CD4-positive, alpha-beta memory T cell (primary cell): ENCODE measurements around the gene SLC4A1. TPM values are rescaled to one million over a fixed set of nuclear protein-coding genes. Genes with fewer than 3 reads are reported as not detected.

Experiments
- CTCF ChIA-PET: fragments of 350-600 bp; sonication (Branson Sonifier 250); formaldehyde crosslinking; loops from one replicate; lab custom pipeline; 2021; ENCODE audit warnings: inconsistent platforms; ENCODE audit not compliant: partially characterized antibody; lab: Charles Lee
- POLR2A ChIA-PET: fragments of 350-600 bp; sonication (Branson Sonifier 250); formaldehyde crosslinking; loops from one replicate; lab custom pipeline; 2021; ENCODE audit not compliant: partially characterized antibody; lab: Charles Lee
- DNase-seq, 5 donors: peaks; one replicate each; pipeline versions ENCODE4 v3.0.0 to v3.0.0-alpha.2; 2020 to 2022; ENCODE audit warnings: mixed read lengths in 1 of 5
- H3K27ac ChIP-seq: one replicate; pipeline ENCODE4 v1.7.0; 2013; ENCODE audit warnings: low read depth, low read length
- H3K27me3 ChIP-seq: 2 replicates; pipeline ENCODE4 v1.7.0; 2013; ENCODE audit warnings: mild to moderate bottlenecking, low read length, moderate library complexity; ENCODE audit not compliant: insufficient read depth
- H3K36me3 ChIP-seq: 2 replicates; pipeline ENCODE4 v1.7.0; 2013; ENCODE audit warnings: mild to moderate bottlenecking, low read length, moderate library complexity; ENCODE audit not compliant: insufficient read depth
- H3K4me1 ChIP-seq: 2 replicates; pipeline ENCODE4 v1.7.0; 2013; ENCODE audit warnings: mild to moderate bottlenecking, low read length, moderate library complexity; ENCODE audit not compliant: insufficient read depth
- H3K4me3 ChIP-seq, 2 donors: one replicate each; pipeline ENCODE4 v1.7.0; 2013; ENCODE audit warnings: low read length in 2 of 2, mild to moderate bottlenecking in 1 of 2
- H3K9me3 ChIP-seq, 2 donors: one replicate each; pipeline ENCODE4 v1.7.0; 2013; ENCODE audit warnings: low read length in 2 of 2, control low read depth in 1 of 2; ENCODE audit not compliant: control insufficient read depth in 1 of 2
- H3K27ac Mint-ChIP-seq, 7 donors: one replicate each; pipeline ENCODE4 v1.8.0; 2020 to 2021; ENCODE audit warnings: mixed read lengths in 7 of 7, mild to moderate bottlenecking in 6 of 7, inconsistent platforms in 3 of 7, moderate library complexity in 3 of 7
- H3K27me3 Mint-ChIP-seq, 2 donors: one replicate each; pipeline ENCODE4 v1.8.0; 2020 to 2021; ENCODE audit warnings: mixed read lengths in 2 of 2
- H3K36me3 Mint-ChIP-seq, 2 donors: one replicate each; pipeline ENCODE4 v1.8.0; 2020 to 2021; ENCODE audit warnings: mixed read lengths in 2 of 2, inconsistent platforms in 1 of 2, mild to moderate bottlenecking in 1 of 2
- H3K4me1 Mint-ChIP-seq, 4 donors: one replicate each; pipeline ENCODE4 v1.8.0; 2020 to 2021; ENCODE audit warnings: mixed read lengths in 4 of 4, mild to moderate bottlenecking in 1 of 4
- H3K4me3 Mint-ChIP-seq, 8 donors: one replicate each; pipeline ENCODE4 v1.8.0; 2020 to 2021; ENCODE audit warnings: mixed read lengths in 8 of 8, mild to moderate bottlenecking in 7 of 8, moderate library complexity in 6 of 8, inconsistent platforms in 3 of 8
- H3K9me3 Mint-ChIP-seq, 8 donors: one replicate each; pipeline ENCODE4 v1.8.0; 2020 to 2021; ENCODE audit warnings: mixed read lengths in 8 of 8, mild to moderate bottlenecking in 5 of 8, inconsistent platforms in 3 of 8, moderate library complexity in 1 of 8
- intact Hi-C: fragments of 100-400 bp; cut with micrococcal nuclease; formaldehyde crosslinking; loops from one replicate; pipeline ENCODE4 v1.15.1; 2023
- polyA plus RNA-seq, 2 donors: library from polyadenylated mRNA; unstranded; fragments of 300-500 nt; fragmentation: Illumina TruSeq; gene quantifications; one replicate each; pipeline ENCODE4 v1.2.3, GENCODE V29; 2021
- total RNA-seq, 2 experiments: library from RNA; stranded (reverse); gene quantifications; one replicate each; pipeline ENCODE4 v1.2.3, GENCODE V29; 2021

SLC4A1 gene
- total and polyA plus RNA-seq, 4 experiments from 2014 or later: not detected

- peak within 1 kb of the TSS in 2 of 7 donors; percentile 43 to 50 for H3K27ac Mint-ChIP-seq
- no peaks in the 10 kb centered on the region for H3K9me3 ChIP-seq
- CTCF ChIA-PET: interaction anchor here (2.3 to 3.8 kb wide), 2 partner anchors 23 to 98 kb away, joined by 7 to 11 read pairs; no protein-coding TSS in a partner anchor
- H3K9me3 Mint-ChIP-seq: no peaks in the 10 kb centered on the region
- H3K4me3 Mint-ChIP-seq: peak within 1 kb of the TSS; percentile 19 to 80 (median 58)
- peaks cover 0 to 26% (median 19%) of the 10 kb centered on the region in 4 donors for H3K4me1 Mint-ChIP-seq
- intact Hi-C loops: loop anchor here (1.0 kb wide), 2 partner anchors 16 to 90 kb away; partner anchors contain the start of gene SLC25A39
- H3K4me3 ChIP-seq: no peak within 1 kb of the TSS
- POLR2A ChIA-PET: interaction anchor here (1.0 to 2.8 kb wide), 7 partner anchors 17 to 92 kb away, joined by 3 to 13 read pairs (median 4); partner anchors contain the start of genes SLC25A39 and UBTF
- DNase-seq: peak; percentile 81 to 85 (median 82)
- no peaks in the 10 kb centered on the region for H3K36me3 Mint-ChIP-seq
- H3K27me3 Mint-ChIP-seq: peaks cover 10 to 32% of the 10 kb centered on the region in 2 donors
- no peaks in the 10 kb centered on the region for H3K36me3 ChIP-seq
- H3K4me1 ChIP-seq: peaks cover 16% of the 10 kb centered on the region
- no peak within 1 kb of the TSS for H3K27ac ChIP-seq
- peaks cover 3% of the 10 kb centered on the region for H3K27me3 ChIP-seq
These were observed 40.4 kb upstream of the SLC4A1 start, which contains the start of gene RUNDC3A for GRCh38 chr17:44308320-44308818. TSS of gene RUNDC3A (plus strand) at chr17:44308601. CDS start at chr17:44308833, 232 bp downstream.

GRCh38 chr17:44307387-44308186 is 39.7 kb upstream of the SLC4A1 start:
- H3K4me1 ChIP-seq: peaks cover 16% of the 10 kb centered on the region
- H3K27me3 Mint-ChIP-seq: peaks cover 12 to 28% of the 10 kb centered on the region in 2 donors
- no peaks in the 10 kb centered on the region for H3K9me3 Mint-ChIP-seq
- ChIA-PET CTCF (no interaction called here), POLR2A (interaction anchor here (1.0 to 2.8 kb wide), 6 partner anchors 17 to 91 kb away, joined by 3 to 13 read pairs (median 4); partner anchors contain the start of gene SLC25A39)
- H3K27me3 ChIP-seq: peaks cover 3% of the 10 kb centered on the region
- H3K27ac ChIP-seq: no peak overlapping the region
- no peaks in the 10 kb centered on the region for H3K36me3 ChIP-seq
- peaks cover 0 to 26% (median 19%) of the 10 kb centered on the region in 4 donors for H3K4me1 Mint-ChIP-seq
- no peak overlapping the region for H3K4me3 ChIP-seq
- DNase-seq: peak in 1 of 5 donors; percentile 26
- peak overlapping the region in 6 of 8 donors; percentile 3 to 51 (median 22) for H3K4me3 Mint-ChIP-seq
- no peaks in the 10 kb centered on the region for H3K36me3 Mint-ChIP-seq
- H3K27ac Mint-ChIP-seq: peak overlapping the region in 3 of 7 donors; percentile 24 to 58 (median 43)
- no peaks in the 10 kb centered on the region for H3K9me3 ChIP-seq
- intact Hi-C loops: loop anchor here (1.0 kb wide), 2 partner anchors 17 to 89 kb away; partner anchors contain the start of gene SLC25A39

GRCh38 chr17:44304651-44305050 is 36.7 kb upstream of the SLC4A1 start:
- Mint-ChIP-seq H3K36me3 (no peaks in the 10 kb centered on the region), H3K4me3 (no peak overlapping the region), H3K27ac (no peak overlapping the region), H3K4me1 (peaks cover 0 to 21% (median 17%) of the 10 kb centered on the region in 4 donors), H3K27me3 (peaks cover 8 to 25% of the 10 kb centered on the region in 2 donors), H3K9me3 (no peaks in the 10 kb centered on the region)
- ChIA-PET CTCF (no interaction called here), POLR2A (no interaction called here)
- Histone ChIP-seq H3K27me3 (peaks cover 3% of the 10 kb centered on the region), H3K4me3 (no peak overlapping the region), H3K36me3 (no peaks in the 10 kb centered on the region), H3K9me3 (no peaks in the 10 kb centered on the region), H3K4me1 (peaks cover 16% of the 10 kb centered on the region), H3K27ac (no peak overlapping the region)
- no peak for DNase-seq
- intact Hi-C loops: no loop called here

DNA sequence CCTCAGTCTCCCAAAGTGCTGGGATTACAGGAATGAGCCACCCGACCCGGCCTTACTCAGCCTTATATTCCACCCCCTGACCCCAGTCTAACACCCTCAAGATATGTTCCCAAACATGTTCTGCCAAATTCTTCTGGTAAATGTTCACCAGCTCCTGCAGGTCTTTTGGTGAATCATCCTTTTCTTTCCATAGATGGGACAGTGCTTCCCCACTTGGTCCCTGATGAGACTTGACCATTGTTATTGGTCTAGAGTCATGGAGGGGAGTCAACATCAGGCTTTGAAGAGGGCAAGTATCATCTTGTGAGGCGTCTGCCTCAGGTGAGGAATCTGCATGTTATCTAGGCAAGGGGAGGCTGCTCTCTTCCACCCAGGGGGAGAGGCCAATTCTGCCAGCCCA is 30.0 kb upstream of the SLC4A1 start:
- CTCF ChIA-PET: no interaction called here
- no peak overlapping the region for H3K27ac Mint-ChIP-seq

DNA sequence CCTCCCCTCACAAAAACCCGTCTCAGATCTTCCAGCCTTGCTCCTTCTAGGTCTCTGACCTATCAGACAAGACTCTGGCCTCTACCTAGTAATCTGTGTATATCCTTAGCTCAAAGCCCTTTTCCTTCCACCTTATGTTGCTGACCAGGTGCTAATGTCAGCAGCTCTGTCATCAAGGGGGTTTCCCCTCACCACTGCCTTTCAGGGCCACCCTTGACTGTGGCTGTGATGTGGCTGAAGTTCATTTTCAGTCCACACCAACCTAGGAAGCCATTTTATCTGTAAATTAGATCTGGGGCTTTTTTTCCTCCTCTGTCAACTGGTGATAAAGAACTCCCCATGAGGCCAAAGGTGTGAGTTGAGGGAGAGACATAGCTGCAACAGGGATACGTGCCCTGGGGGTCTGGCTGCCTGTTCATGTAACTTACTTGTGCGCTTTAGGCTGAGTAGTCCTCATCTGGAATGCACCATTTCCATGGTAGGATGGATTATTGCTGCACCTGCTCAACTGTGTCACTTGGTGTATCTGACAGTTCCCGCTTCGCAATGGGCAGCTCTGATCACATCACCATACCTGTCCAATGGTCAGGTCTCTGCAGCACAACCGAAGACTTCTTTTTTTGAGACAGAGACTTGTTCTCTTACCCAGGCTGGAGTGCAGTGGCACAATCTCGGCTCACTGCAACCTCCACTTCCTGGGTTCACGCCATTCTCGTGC is 25.7 kb upstream of the SLC4A1 start:
- no peak overlapping the region for H3K27ac Mint-ChIP-seq
- DNase-seq: no peak
- ChIA-PET POLR2A (no interaction called here), CTCF (no interaction called here)
- Histone ChIP-seq H3K36me3 (no peaks in the 10 kb centered on the region), H3K27ac (no peak overlapping the region), H3K4me3 (no peak overlapping the region), H3K27me3 (no peaks in the 10 kb centered on the region), H3K9me3 (no peaks in the 10 kb centered on the region), H3K4me1 (no peaks in the 10 kb centered on the region)
- no peaks in the 10 kb centered on the region for H3K4me1 Mint-ChIP-seq
- H3K9me3 Mint-ChIP-seq: no peaks in the 10 kb centered on the region
- intact Hi-C loops: no loop called here
- H3K4me3 Mint-ChIP-seq: no peak overlapping the region
- H3K27me3 Mint-ChIP-seq: peaks cover 4 to 14% of the 10 kb centered on the region in 2 donors
- H3K36me3 Mint-ChIP-seq: no peaks in the 10 kb centered on the region

More for the DNA sequence above, 30.0 kb upstream of the SLC4A1 start:
- Histone ChIP-seq H3K36me3 (no peaks in the 10 kb centered on the region), H3K4me3 (no peak overlapping the region), H3K9me3 (no peaks in the 10 kb centered on the region), H3K4me1 (no peaks in the 10 kb centered on the region), H3K27ac (no peak overlapping the region), H3K27me3 (no peaks in the 10 kb centered on the region)
- Mint-ChIP-seq H3K9me3 (peaks cover 0 to 1% (median 0%) of the 10 kb centered on the region in 8 donors), H3K4me1 (no peaks in the 10 kb centered on the region), H3K4me3 (no peak overlapping the region), H3K36me3 (no peaks in the 10 kb centered on the region), H3K27me3 (peaks cover 4 to 18% of the 10 kb centered on the region in 2 donors)
- intact Hi-C loops: no loop called here
- DNase-seq: no peak
- POLR2A ChIA-PET: no interaction called here

DNA sequence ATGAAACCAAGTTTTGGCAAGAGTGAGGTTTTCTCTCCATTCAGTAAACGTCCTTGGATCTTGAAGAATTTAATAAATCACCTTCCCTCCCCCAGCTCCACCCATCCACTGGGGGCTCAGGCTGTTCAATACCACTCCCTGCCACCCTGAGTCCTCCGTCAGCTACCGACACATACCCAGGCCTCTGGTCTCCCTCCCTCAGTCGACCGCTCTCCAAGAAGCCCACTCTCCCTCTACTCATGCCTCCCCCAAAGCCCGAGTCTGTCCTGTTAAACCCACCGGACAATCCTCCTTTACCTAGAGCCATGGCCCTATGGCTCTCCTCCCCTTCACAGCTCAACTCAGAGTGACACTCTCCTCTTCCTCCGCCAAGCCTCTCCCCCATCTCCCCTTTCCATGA is 19.7 kb upstream of the SLC4A1 start:
- POLR2A ChIA-PET: interaction anchor here (0.8 kb wide), 1 partner anchor 66 kb away, joined by 3 read pairs; no protein-coding TSS in a partner anchor
- no peaks in the 10 kb centered on the region for H3K4me1 Mint-ChIP-seq
- H3K27me3 Mint-ChIP-seq: peaks cover 8 to 12% of the 10 kb centered on the region in 2 donors
- H3K4me3 Mint-ChIP-seq: peak overlapping the region in 1 of 8 donors; percentile 5
- CTCF ChIA-PET: interaction anchor here (1.4 to 1.5 kb wide), 2 partner anchors 19 to 20 kb away, joined by 3 read pairs; no protein-coding TSS in a partner anchor
- no peak overlapping the region for H3K27ac Mint-ChIP-seq
- Histone ChIP-seq H3K27me3 (no peaks in the 10 kb centered on the region), H3K27ac (no peak overlapping the region), H3K36me3 (no peaks in the 10 kb centered on the region), H3K4me3 (no peak overlapping the region), H3K4me1 (no peaks in the 10 kb centered on the region), H3K9me3 (no peaks in the 10 kb centered on the region)
- H3K36me3 Mint-ChIP-seq: no peaks in the 10 kb centered on the region
- H3K9me3 Mint-ChIP-seq: no peaks in the 10 kb centered on the region
- intact Hi-C loops: no loop called here
- DNase-seq: no peak
